ENCODE results near the gene FBXO15. TPM values are rescaled to one million over a fixed set of nuclear protein-coding genes. Genes with fewer than 3 reads are reported as not detected.

Gene FBXO15
- total RNA-seq, 2 donors from 2014 or later, result 1.0 to 3.3 TPM

DNA sequence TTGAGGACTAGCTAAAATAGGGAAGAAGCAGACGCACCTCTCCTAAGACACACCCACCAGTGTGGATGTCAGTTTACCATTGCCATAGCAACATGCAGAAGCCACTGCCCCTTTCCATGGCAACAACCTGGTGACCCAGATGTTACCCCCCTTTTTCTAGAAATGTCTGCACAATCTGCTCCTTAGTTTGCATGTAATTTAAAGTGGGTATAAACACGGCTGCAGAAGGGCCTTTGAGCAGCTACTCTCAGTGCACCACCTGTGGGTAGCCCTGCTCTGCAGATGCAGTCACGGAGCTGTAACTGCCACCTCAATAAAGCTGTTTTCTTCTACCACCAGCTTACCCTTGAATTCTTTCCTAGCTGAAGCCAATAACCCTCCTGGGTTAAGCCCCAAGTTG lies 87.1 kb downstream of the FBXO15 start:
- 74 to 79% methylated on average over 3 of the region's 3 CpGs for WGBS, 2 donors
- DNase-seq (no peak), ATAC-seq (no peak)
- Histone ChIP-seq H3K36me3 (replicated peaks in 1 of 2; ENCODE audit: insufficient read depth in 1 of 2, low read depth in 2 of 2) (no peaks in the 10 kb centered on the region), H3K4me3 (no peak overlapping the region), H3K9me3 (no peaks in the 10 kb centered on the region), H3K27ac (no peak overlapping the region), H3K27me3 (no peaks in the 10 kb centered on the region), H3K4me1 (peaks cover 8% of the 10 kb centered on the region)
- intact Hi-C loops (cut with DNase I), result no loop called here
- no peak for TF ChIP-seq POLR2A (IDR thresholded peaks at IDR 0.05)
- TF ChIP-seq, protein P1, sequence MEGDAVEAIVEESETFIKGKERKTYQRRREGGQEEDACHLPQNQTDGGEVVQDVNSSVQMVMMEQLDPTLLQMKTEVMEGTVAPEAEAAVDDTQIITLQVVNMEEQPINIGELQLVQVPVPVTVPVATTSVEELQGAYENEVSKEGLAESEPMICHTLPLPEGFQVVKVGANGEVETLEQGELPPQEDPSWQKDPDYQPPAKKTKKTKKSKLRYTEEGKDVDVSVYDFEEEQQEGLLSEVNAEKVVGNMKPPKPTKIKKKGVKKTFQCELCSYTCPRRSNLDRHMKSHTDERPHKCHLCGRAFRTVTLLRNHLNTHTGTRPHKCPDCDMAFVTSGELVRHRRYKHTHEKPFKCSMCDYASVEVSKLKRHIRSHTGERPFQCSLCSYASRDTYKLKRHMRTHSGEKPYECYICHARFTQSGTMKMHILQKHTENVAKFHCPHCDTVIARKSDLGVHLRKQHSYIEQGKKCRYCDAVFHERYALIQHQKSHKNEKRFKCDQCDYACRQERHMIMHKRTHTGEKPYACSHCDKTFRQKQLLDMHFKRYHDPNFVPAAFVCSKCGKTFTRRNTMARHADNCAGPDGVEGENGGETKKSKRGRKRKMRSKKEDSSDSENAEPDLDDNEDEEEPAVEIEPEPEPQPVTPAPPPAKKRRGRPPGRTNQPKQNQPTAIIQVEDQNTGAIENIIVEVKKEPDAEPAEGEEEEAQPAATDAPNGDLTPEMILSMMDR (IDR thresholded peaks at IDR 0.05), result no peak

DNA sequence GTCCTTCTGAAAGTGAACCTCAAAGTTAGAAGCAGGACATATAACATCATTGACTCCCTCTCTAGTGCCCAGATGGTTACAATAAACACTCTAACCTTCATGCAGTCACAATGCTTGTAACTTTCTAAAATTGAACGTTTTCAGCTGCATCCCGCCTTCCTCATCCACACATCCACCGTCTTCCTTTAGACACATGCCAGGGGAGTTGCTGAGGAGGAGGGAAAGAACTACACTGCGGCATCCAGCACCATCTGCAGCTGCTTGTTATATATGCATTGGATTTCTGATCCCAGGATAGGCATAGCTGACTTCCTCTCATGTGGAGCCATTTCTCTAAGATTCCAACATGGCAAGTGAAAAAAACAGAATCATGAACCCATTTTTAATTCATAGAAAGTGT lies 96.8 kb downstream of the FBXO15 start:
- TF ChIP-seq, protein P1 (IDR thresholded peaks at IDR 0.05), result no peak
- no peak for TF ChIP-seq POLR2A (IDR thresholded peaks at IDR 0.05)
- Histone ChIP-seq H3K27ac (no peak overlapping the region), H3K27me3 (no peaks in the 10 kb centered on the region), H3K4me1 (peaks cover 6% of the 10 kb centered on the region), H3K4me3 (no peak overlapping the region), H3K9me3 (no peaks in the 10 kb centered on the region), H3K36me3 (replicated peaks in 1 of 2; ENCODE audit: insufficient read depth in 1 of 2, low read depth in 2 of 2) (no peaks in the 10 kb centered on the region)
- no peak for ATAC-seq
- 60 to 74% methylated on average over 4 of the region's 4 CpGs for WGBS, 2 donors
- intact Hi-C loops (cut with DNase I), result no loop called here
- DNase-seq, result no peak

DNA sequence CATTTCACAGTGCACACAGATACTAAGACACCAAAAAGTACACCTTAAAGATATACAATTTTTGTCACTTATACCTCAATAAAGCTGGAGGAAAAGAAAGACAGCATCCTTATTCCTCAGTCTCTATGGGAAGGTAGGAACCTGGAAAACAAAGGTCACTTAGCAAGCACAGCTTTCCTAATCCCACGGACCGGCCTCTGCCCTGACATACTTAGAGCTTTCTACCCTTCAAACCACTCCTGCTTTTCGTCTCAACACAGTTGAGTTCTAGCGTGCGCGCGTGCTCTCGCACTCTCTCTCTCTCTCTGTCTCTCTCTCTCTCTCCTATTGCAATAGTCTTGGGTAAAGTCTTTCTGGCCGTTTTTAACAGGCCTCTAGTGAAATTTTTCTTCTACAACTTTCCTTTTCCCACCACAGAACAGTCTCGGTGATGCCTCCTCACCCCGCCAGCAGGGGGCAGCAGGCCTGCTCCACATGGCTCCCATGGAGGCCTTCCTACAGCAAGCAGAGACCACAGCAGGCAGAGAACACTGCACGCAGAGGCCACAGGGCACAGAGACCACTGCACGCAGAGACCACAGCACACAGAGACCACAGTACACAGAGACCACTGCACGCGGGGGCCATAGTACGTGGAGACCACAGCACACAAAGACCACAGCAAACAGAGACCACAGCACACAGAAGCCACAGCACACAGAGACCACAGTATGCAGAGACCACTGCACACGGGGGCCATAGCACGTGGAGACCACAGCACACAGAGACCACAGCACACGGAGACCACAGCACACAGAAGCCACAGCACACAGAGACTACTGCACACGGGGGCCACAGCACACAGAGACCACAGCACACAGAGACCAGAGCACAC lies 106.9 kb downstream of the FBXO15 start:
- ATAC-seq (peak; percentile 72), DNase-seq (peak; percentile 58 to 75 (median 66))
- WGBS, 2 donors, result 50 to 54% methylated on average over 17 to 20 of the region's 20 CpGs
- H3K27me3 ChIP-seq, result no peaks in the 10 kb centered on the region
- intact Hi-C loops (cut with DNase I), result no loop called here
- no peaks in the 10 kb centered on the region for H3K4me1 ChIP-seq
- H3K27ac ChIP-seq, result no peak overlapping the region
- no peak overlapping the region for H3K4me3 ChIP-seq
- TF ChIP-seq, protein P1 (IDR thresholded peaks at IDR 0.05), result peak; percentile 45 to 79 (median 63)
- no peak for TF ChIP-seq POLR2A (IDR thresholded peaks at IDR 0.05)
- no peaks in the 10 kb centered on the region for H3K36me3 ChIP-seq (replicated peaks in 1 of 2; ENCODE audit: insufficient read depth in 1 of 2, low read depth in 2 of 2)
- no peaks in the 10 kb centered on the region for H3K9me3 ChIP-seq

DNA sequence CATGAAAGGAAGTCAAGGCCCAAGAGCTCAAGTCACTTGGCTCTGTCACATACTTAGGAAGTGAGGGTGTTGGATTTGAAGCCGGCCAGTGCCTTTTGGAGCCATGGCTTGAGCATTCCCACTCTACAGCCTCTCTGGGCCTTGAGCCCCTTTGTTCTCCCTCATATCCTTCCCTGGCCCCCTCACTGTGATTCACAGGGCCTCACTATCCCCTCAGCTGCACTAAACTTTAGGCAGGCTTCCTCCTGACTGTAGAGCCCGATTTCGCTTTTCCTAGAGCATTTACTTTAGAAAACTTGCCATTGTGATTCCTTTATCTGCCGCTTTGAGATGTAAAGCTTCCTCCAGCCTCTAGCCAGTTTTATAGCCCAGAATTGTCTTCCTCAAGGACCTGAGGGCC lies 107.6 kb downstream of the FBXO15 start:
- no peaks in the 10 kb centered on the region for H3K9me3 ChIP-seq
- 85% methylated on average over 4 of the region's 4 CpGs for WGBS, 2 donors

More for the DNA sequence above, 107.6 kb downstream of the FBXO15 start:
- no peaks in the 10 kb centered on the region for H3K4me1 ChIP-seq
- ATAC-seq (no peak), DNase-seq (no peak)
- no peaks in the 10 kb centered on the region for H3K36me3 ChIP-seq (replicated peaks in 1 of 2; ENCODE audit: insufficient read depth in 1 of 2, low read depth in 2 of 2)
- no peak overlapping the region for H3K4me3 ChIP-seq
- no peak for TF ChIP-seq POLR2A (IDR thresholded peaks at IDR 0.05)
- TF ChIP-seq, protein P1 (IDR thresholded peaks at IDR 0.05), result no peak
- intact Hi-C loops (cut with DNase I), result no loop called here
- no peak overlapping the region for H3K27ac ChIP-seq
- no peaks in the 10 kb centered on the region for H3K27me3 ChIP-seq

Data from body of pancreas (tissue), 4 donors.